Upper lobe of left lung (tissue), 6 donors: ENCODE results near the gene FAM227A. TPM values are rescaled to one million over a fixed set of nuclear protein-coding genes. Genes with fewer than 3 reads are reported as not detected.

ENCODE experiments used
- ATAC-seq, 2 donors: fragments of 200-7000 bp; cut with Tn5 transposase; one replicate each; pipeline ENCODE4 v1.9.1; 2022; ENCODE audit warnings: mild to moderate bottlenecking in 2 of 2, moderate library complexity in 2 of 2; ENCODE audit not compliant: low FRiP score in 2 of 2
- DNase-seq, 2 donors: peaks; one replicate each; pipeline ENCODE4 v3.0.0-alpha.2; 2019 to 2020
- H3K27ac ChIP-seq, 4 donors: fragments of 200-600 bp; sonication (generic); one replicate each; pipeline ENCODE4 v1.5.1; 2016 to 2019
- H3K27me3 ChIP-seq, 4 donors: fragments of 200-600 bp; sonication (generic); one replicate each; pipeline ENCODE4 v1.5.1; 2017 to 2019
- H3K36me3 ChIP-seq, 4 donors: fragments of 200-600 bp; sonication (generic); one replicate each; pipeline ENCODE4 v1.5.1; 2016 to 2019
- H3K4me1 ChIP-seq, 4 donors: fragments of 200-600 bp; sonication (generic); one replicate each; pipeline ENCODE4 v1.5.1; 2018 to 2019
- H3K4me3 ChIP-seq, 4 donors: fragments of 200-600 bp; sonication (generic); one replicate each; pipeline ENCODE4 v1.5.1; 2017 to 2019; ENCODE audit warnings: mild to moderate bottlenecking in 2 of 4, moderate library complexity in 1 of 4
- H3K9me3 ChIP-seq, 4 donors: fragments of 200-600 bp; sonication (generic); one replicate each; pipeline ENCODE4 v1.5.1; 2018 to 2019
- EP300 ChIP-seq, 4 donors: sonication (generic); formaldehyde crosslinking; IDR thresholded peaks; one replicate each; pipeline ENCODE4 v1.5.1; 2017; ENCODE audit warnings: antibody characterized with exemption in 4 of 4, control low read depth in 2 of 4
- POLR2A ChIP-seq, 4 donors: fragments of 450-650 bp; IDR thresholded peaks; one replicate each; pipeline ENCODE4 v1.5.1; 2016 to 2017; ENCODE audit warnings: antibody characterized with exemption in 4 of 4, mild to moderate bottlenecking in 2 of 4
- POLR2AphosphoS5 ChIP-seq, 2 donors: sonication (generic); formaldehyde crosslinking; IDR thresholded peaks; one replicate each; pipeline ENCODE4 v1.5.1; 2017; ENCODE audit warnings: antibody characterized with exemption in 2 of 2
- WGBS, 2 donors: methylation state at CpG; one replicate each; pipeline ENCODE4 v1.1.5; 2017 to 2018; 5-methylcytosine and 5-hydroxymethylcytosine counted together
- total RNA-seq, 6 donors: library from RNA; depleted of rRNA in 4 of 6; stranded (reverse); fragments of >200 nt in 4 of 6; gene quantifications; one replicate each; pipeline versions ENCODE4 v1.1.0 to v1.2.1, GENCODE V29; 2016 to 2021
- TF ChIP-seq, protein P1 (sequence below), 6 experiments: fragments of 450-650 bp in 4 of 6; fragments of 200-600 bp in 2 of 6; sonication (generic) in 2 of 6; IDR thresholded peaks; one replicate each; pipeline ENCODE4 v1.5.1; 2016 to 2019; ENCODE audit warnings: antibody characterized with exemption in 6 of 6
- donor health status: DM: no; HTN: no; CAD: no; lungs with moderate emphysema.
- donor health status: DM: no; HTN: yes; CAD: no; lungs with severe emphysema.

FAM227A gene
- total RNA-seq, 6 donors from 2014 or later: 0.49 to 21.3 (median 8.3) TPM

DNA sequence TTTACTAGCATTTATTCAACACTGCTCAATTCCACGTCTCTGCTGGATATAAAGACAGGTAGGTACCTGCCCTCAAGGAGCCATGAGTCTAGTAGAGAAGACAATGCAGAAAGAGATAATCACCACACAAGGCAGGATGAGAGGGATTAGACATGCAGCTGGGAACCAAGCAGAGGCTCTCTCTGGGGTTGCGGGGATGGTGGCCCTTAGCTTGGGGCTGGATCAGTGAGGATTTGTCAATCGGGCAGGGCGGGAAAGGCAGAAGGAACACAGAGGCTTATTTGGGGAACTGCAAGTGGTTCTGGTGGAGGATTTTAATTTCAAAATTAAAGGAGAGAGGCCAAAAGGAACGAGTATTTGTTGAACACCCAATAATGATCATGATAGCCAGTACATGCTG is 77.7 kb downstream of the FAM227A start:
- WGBS, 2 donors: 73 to 83% methylated on average over 5 of the region's 5 CpGs
- no peaks in the 10 kb centered on the region for H3K4me1 ChIP-seq
- DNase-seq: no peak

GRCh38 chr22:38572065-38572464 is 84.1 kb downstream of the FAM227A start:
- Histone ChIP-seq H3K27me3 (no peaks in the 10 kb centered on the region), H3K9me3 (no peaks in the 10 kb centered on the region), H3K4me3 (no peak overlapping the region), H3K4me1 (peaks cover 13 to 19% (median 16%) of the 10 kb centered on the region in 4 donors), H3K27ac (no peak overlapping the region), H3K36me3 (no peaks in the 10 kb centered on the region)
- ATAC-seq: no peak
- no peak for TF ChIP-seq EP300 (IDR thresholded peaks at IDR 0.05)
- TF ChIP-seq POLR2AphosphoS5 (IDR thresholded peaks at IDR 0.05): no peak
- TF ChIP-seq, protein P1, sequence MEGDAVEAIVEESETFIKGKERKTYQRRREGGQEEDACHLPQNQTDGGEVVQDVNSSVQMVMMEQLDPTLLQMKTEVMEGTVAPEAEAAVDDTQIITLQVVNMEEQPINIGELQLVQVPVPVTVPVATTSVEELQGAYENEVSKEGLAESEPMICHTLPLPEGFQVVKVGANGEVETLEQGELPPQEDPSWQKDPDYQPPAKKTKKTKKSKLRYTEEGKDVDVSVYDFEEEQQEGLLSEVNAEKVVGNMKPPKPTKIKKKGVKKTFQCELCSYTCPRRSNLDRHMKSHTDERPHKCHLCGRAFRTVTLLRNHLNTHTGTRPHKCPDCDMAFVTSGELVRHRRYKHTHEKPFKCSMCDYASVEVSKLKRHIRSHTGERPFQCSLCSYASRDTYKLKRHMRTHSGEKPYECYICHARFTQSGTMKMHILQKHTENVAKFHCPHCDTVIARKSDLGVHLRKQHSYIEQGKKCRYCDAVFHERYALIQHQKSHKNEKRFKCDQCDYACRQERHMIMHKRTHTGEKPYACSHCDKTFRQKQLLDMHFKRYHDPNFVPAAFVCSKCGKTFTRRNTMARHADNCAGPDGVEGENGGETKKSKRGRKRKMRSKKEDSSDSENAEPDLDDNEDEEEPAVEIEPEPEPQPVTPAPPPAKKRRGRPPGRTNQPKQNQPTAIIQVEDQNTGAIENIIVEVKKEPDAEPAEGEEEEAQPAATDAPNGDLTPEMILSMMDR (IDR thresholded peaks at IDR 0.05): peak in 4 of 6 experiments; percentile 31 to 55 (median 43)
- 3 to 4% methylated on average over 3 of the region's 3 CpGs for WGBS, 2 donors
- peak in 1 of 2 donors; percentile 23 for DNase-seq

More for the DNA sequence above, 77.7 kb downstream of the FAM227A start:
- H3K36me3 ChIP-seq: no peaks in the 10 kb centered on the region
- no peaks in the 10 kb centered on the region for H3K27me3 ChIP-seq
- no peaks in the 10 kb centered on the region for H3K9me3 ChIP-seq
- TF ChIP-seq, protein P1 (IDR thresholded peaks at IDR 0.05): no peak
- TF ChIP-seq EP300 (IDR thresholded peaks at IDR 0.05): no peak
- no peak for TF ChIP-seq POLR2A (IDR thresholded peaks at IDR 0.05)
- no peak for TF ChIP-seq POLR2AphosphoS5 (IDR thresholded peaks at IDR 0.05)
- ATAC-seq: no peak
- H3K4me3 ChIP-seq: no peak overlapping the region
- H3K27ac ChIP-seq: no peak overlapping the region

GRCh38 chr22:38570779-38571364 is 85.3 kb downstream of the FAM227A start:
- DNase-seq (peak; percentile 42 to 64), ATAC-seq (peak; percentile 12 to 17)
- H3K9me3 ChIP-seq: no peaks in the 10 kb centered on the region
- peak overlapping the region; percentile 44 to 84 (median 74) for H3K27ac ChIP-seq
- H3K27me3 ChIP-seq: no peaks in the 10 kb centered on the region
- WGBS, 2 donors: 5% methylated on average over 14 of the region's 14 CpGs
- peaks cover 13 to 19% (median 16%) of the 10 kb centered on the region in 4 donors for H3K4me1 ChIP-seq
- peak overlapping the region; percentile 51 to 71 (median 60) for H3K4me3 ChIP-seq
- H3K36me3 ChIP-seq: no peaks in the 10 kb centered on the region
- TF ChIP-seq POLR2AphosphoS5 (IDR thresholded peaks at IDR 0.05) (no peak), POLR2A (IDR thresholded peaks at IDR 0.05) (no peak), EP300 (IDR thresholded peaks at IDR 0.05) (no peak)
- TF ChIP-seq, protein P1 (IDR thresholded peaks at IDR 0.05): no peak

DNA sequence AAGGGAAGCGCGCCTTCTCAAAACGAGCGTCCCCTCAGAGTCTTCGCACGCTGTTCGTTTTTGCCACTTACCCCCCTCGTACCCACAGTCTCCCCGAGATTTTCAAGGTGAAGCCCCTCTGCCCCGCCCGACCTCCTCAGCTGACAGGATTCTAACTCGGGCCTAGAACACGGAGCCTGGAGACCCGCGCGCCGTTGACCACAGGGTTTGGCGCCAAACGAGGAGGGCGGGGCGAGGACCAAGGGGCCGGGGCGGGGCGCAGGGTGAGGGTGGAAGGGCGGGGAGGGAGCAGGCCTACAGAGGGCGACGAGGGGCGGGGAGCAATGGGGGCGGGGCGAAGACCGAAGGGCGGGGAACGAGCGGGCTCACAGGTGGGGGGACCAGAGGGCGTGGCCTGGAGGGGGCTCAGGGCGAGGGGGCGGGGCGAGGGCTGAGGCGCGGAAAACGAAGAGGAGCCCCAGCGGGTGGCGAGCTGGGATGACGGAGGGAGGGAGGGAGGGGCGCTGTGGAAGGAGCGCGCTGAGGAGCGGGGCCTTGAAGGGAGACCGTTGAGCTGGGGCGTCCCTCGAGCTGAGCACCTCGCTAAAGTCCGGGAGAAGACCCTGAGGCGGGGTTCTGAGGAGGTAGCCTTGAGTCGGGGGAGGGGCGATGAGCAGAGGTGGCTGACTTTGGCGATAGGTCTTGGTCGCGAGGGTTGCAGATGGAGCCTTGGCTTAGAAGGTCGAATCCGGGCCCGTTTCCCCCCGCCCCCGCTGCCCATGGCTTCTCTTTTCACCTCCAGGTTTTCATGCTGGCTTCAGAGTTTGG is 86.0 kb downstream of the FAM227A start, which contains the start of gene DMC1:
TSS of gene DMC1 (minus strand) at position 212 of the 807 bp plus-strand sequence. CDS start 1,927 bp downstream, outside the sequence.
- ATAC-seq (peak; percentile 97), DNase-seq (peak; percentile 93 to 97)
- H3K9me3 ChIP-seq: no peaks in the 10 kb centered on the region
- TF ChIP-seq POLR2AphosphoS5 (IDR thresholded peaks at IDR 0.05) (peak; percentile 3 to 66), POLR2A (IDR thresholded peaks at IDR 0.05) (peak in 1 of 4 donors; percentile 25), EP300 (IDR thresholded peaks at IDR 0.05) (no peak)
- TF ChIP-seq, protein P1 (IDR thresholded peaks at IDR 0.05): peak in 1 of 6 experiments; percentile 9
- H3K4me1 ChIP-seq: peaks cover 13 to 19% (median 16%) of the 10 kb centered on the region in 4 donors
- 3 to 4% methylated on average over 28 to 43 of the region's 64 CpGs for WGBS, 2 donors
- no peaks in the 10 kb centered on the region for H3K36me3 ChIP-seq
- peak within 1 kb of the TSS; percentile 51 to 71 (median 60) for H3K4me3 ChIP-seq
- no peaks in the 10 kb centered on the region for H3K27me3 ChIP-seq
- peak within 1 kb of the TSS; percentile 44 to 84 (median 74) for H3K27ac ChIP-seq
